GM19324 (cell line): ENCODE data around the gene ARX.

ENCODE experiments used
- ATAC-seq: cut with Tn5 transposase; IDR thresholded peaks from one replicate; pipeline ENCODE4 v1.9.1; 2021; ENCODE audit warnings: mild to moderate bottlenecking, moderate library complexity; ENCODE audit not compliant: unreplicated experiment, low FRiP score

ARX gene

GRCh38 chrX:25017667-25018247 is 2.0 kb upstream of the ARX start:
- no peak for ATAC-seq

- ATAC-seq, result no peak
Observed at GRCh38 chrX:25016938-25017598, 1.3 kb upstream of the ARX start.

GRCh38 chrX:25016361-25016671 is 551 bp upstream of the ARX start:
- ATAC-seq, result no peak

DNA sequence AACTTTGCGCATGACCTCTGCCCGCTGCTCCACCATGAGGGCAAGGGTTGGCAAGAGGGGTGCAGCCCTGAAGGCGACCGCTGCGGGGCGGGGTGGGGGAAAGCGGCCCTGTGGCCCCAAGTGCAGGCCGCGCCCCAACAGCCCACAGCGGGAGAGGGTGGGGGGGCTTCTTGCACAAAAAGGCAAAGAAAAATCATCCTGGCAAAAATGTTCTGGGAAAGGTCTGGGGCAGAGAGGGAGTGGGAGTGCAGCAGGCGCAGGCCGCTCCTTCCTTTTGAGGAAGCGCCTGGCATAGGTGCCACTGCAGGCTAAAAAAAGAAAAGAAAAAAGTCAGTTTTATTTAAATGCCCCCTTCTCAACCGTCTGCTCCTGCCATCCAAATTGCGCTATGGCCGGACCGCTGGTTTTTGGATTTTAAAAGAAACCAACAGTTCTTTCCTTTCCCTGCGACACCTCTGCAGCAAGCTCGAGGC is 1.4 kb downstream of the ARX start:
- ATAC-seq, result no peak

- ATAC-seq, result no peak
Observed at GRCh38 chrX:25013632-25014365, 2.0 kb downstream of the ARX start.

GRCh38 chrX:25012793-25013631 is 2.8 kb downstream of the ARX start:
- no peak for ATAC-seq

DNA sequence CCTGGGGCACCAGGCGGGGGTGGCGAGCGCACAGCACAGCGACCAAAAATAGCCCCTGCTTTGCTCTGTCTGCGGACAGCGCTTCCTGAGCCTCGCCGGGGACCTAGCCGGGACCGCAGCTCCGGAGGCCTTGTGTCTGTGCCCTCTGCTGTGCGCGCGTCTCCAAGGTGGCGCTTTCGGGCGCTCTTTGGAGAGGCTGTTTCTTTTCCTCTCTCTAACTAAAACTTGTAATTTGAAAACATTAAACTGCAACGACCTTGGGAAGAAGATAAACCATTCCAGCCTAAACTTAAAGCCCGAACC is 3.4 kb downstream of the ARX start:
- no peak for ATAC-seq

DNA sequence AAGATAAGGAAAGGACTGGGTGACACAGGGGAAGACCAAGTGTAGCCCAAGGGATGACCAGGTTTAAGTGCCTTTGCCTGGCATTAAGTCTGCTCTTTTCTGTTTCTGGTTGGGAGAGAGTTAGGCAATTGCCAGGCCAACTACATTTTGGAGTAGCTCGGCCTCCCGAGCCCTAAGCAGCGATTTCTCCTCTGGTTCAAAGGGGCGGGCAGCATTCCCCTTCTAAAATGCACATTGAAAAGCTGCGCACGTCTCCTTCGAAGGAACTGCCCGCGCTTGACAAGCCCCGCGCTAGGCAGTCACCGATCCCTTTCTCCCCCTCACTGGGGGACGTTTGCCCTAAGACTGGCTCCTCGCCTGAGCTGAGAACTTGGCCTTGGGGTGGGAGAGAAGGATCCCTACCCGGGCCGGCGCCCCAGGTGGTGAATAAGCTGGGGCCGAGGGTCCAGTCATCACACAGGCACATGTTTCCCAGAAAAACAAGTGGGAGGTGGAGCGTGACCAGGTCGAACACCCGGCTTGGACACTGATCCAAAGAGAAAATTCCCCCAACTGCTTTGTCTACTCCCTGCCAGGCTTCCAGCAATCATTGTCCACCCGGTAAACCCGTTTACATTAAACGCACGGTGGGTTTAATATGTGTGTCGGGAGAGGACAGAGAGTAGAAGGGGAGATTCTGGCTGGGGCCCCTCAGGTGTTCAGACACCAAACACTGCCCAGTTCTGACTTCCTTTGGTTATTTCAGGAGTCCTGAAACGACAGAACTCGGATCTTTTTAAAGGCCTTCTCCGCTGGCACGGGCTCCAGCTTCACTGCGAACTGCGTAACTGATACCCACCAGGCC is 4.0 kb downstream of the ARX start:
- no peak for ATAC-seq

- ATAC-seq, result no peak
Observed at GRCh38 chrX:25010784-25011588, 4.8 kb downstream of the ARX start.

GRCh38 chrX:25009407-25009806 is 6.4 kb downstream of the ARX start:
- no peak for ATAC-seq

- ATAC-seq, result no peak
Observed at GRCh38 chrX:25007059-25008053, 8.4 kb downstream of the ARX start.

- ATAC-seq, result no peak
Observed at GRCh38 chrX:25006586-25007058, 9.1 kb downstream of the ARX start.

- no peak for ATAC-seq
Observed at GRCh38 chrX:25005382-25006185, 10.2 kb downstream of the ARX start.

GRCh38 chrX:25005034-25005381 is 10.8 kb downstream of the ARX start:
- no peak for ATAC-seq

DNA sequence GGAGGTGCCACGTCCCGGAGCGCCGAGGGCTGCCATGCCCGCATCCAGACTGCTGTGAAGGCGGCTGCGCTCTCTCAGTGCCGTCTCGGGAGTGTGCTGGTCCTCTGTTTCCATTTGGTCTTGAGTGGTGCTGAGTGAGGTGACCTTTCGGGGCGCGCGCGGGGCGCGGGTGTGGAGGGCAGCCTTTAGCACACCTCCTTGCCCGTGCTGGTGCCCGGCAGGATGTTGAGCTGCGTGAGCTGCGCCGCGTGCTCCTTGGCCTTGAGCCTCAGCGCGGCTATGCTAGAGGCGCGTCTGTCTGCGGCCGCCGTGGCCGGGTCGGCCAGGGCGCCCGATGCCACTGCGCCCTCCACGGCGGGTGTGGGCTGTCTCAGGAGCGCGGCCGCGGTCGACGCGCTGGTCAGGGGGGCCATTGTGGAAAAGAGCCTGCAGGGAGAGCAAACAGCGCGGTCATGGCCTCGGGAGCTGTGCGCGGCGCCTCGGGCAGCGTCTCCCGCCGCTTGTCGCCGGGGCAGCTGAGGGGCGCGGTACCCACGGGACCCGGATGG is 11.2 kb downstream of the ARX start:
- ATAC-seq, result no peak

- ATAC-seq, result no peak
Observed at GRCh38 chrX:25004040-25004439, 11.7 kb downstream of the ARX start.
